NCI-H2196 (cell line): ENCODE data around the gene TNRC6C.
"Not testable (repeated sequence)": the region's sequence is repeated elsewhere in the genome, so short reads cannot be mapped to it uniquely, and the experiment has no call there.

Source experiments
- DNase-seq: peaks from one replicate; lab custom pipeline; 2025; ENCODE audit not compliant: unreplicated experiment; lab: John Stamatoyannopoulos, UW

The TNRC6C gene

DNA sequence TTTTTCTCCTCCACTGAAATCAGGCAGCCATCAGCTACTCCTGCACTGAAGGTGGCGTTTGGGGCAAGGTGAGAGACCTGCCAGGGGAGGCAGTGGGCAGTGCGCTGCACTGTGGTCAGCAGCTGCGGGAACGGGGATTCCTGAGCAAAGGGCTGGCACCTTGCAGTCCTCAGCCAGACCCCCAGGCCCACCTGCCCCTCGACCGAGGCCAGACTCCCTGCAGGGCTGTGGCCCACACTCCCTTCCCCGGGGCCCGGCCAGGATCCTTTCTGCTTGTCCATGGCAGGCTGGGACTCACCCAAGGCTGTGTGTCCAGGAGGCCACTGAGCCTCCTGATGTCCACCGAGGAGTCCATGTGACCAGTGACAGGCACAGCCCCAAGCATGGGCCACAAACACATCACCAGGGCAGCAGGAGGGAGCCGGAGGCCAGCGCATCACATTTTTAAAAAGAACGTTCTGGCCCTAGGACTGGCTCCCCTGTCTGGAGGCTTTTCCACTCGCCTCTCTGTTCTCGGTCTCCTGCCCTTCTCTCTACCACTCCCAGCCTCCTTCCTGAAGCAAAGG lies 28.5 kb upstream of the TNRC6C start:
- DNase-seq = no peak

- no peak for DNase-seq
Observed at GRCh38 chr17:77930780-77931768, 27.4 kb upstream of the TNRC6C start.

DNA sequence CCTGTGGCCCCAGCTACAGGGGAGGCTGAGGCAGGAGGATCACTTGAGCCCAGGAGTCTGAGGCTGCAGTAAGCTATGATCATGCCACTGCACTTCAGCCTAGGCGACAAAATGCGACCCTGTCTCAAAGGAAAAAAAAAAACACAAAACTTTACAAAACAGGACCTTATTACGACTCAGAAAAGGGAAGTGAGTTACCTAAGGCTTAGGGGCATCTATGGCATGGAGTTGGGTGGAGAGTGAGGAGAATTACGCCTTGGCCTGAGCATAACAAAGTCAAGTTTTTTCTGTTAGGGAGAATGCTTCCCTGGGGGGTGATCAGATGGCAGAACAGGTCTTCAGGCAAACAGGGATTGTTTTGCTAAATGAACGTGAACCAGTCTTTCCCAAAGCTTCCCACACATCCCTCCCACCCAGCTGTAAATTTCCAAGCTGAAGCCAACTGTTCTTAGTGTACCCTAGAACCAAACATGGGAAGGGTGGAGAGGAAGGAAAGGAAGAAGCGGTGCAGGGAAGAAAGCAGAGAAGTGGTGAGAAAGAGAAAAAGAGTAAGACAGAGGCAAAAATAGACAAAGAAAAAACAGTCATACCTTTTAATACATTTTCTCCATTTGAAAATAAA lies 24.6 kb upstream of the TNRC6C start:
- no peak for DNase-seq

DNA sequence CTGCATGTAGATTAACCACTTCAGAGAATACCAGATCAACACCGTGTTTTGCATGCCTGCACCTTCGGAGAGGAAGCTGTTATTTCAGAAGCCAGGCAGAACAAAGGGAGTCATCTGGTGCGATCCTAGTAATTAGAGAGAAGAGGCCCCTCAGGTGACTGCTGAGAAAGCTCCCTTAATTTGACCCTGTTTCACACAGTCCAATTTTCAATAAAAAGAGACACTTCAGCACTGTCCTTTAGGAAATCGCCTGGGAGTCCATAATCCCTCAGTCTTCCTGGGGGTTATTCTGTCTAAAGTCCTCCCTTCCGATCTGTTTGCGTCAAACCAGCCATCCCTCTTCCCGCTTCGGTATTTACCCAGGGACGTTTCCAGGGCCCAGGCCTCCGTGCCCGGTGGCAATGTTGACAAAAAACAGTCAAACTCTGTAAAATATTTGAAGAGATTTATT lies 23.4 kb upstream of the TNRC6C start:
- DNase-seq = no peak

DNA sequence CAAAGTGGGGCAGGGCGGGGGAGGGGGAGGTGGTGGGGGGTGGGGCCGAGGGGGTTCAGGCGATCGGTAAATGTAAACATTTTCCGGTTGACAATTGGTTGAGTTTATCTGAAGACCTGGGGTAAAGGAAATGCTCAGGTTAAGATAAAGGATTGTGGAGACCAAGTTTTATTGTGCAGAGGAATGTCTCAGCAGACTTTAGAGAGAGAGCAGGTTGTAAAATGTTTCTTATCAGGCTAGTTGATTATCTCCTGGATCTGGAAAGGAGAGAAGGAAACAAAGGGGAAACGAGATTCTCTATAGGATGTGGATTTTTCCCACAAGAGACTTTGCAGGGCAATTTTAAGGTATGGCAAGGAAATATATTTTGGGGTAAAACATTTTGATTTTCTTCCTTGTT lies 22.8 kb upstream of the TNRC6C start:
- DNase-seq = not testable (repeated sequence)

DNA sequence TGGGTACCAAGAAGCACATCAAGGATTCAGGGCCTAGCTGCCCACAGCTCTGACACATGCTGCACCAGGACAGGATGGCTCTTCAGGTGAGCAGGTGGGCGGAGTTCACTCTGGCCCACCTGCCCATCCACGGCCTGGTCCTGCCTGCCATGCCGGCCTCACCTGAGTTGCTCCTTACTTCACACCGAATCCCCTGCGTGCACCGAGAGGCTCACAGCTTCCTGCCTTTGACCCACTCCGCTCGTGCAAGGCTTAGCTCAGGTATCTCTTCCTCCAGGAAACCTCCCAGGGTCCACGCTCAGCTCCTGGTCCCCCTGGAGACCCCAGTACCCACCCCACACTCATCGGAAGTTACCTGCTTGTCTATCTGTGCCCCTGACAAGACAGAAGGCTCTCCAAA lies 21.6 kb upstream of the TNRC6C start:
- DNase-seq = no peak

DNA sequence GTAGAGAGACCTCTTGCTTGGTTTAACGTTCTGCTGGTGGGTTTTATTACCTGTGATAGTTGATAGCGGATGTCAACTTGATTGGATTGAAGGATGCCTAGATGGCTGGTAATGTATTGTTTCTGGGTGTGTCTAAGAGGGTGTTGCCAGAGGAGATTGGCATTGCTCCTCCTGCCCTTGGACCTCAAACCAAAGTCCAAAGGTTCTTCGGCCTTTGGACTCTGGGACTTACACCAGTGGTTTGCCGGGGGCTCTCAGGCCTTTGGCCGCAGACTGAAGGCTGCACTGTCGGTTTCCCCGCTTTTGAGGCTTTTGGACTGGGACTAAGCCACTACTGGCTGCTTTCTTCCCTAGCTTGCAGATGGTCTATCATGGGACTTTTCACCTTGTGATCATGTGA lies 17.5 kb upstream of the TNRC6C start:
- DNase-seq = no peak

DNA sequence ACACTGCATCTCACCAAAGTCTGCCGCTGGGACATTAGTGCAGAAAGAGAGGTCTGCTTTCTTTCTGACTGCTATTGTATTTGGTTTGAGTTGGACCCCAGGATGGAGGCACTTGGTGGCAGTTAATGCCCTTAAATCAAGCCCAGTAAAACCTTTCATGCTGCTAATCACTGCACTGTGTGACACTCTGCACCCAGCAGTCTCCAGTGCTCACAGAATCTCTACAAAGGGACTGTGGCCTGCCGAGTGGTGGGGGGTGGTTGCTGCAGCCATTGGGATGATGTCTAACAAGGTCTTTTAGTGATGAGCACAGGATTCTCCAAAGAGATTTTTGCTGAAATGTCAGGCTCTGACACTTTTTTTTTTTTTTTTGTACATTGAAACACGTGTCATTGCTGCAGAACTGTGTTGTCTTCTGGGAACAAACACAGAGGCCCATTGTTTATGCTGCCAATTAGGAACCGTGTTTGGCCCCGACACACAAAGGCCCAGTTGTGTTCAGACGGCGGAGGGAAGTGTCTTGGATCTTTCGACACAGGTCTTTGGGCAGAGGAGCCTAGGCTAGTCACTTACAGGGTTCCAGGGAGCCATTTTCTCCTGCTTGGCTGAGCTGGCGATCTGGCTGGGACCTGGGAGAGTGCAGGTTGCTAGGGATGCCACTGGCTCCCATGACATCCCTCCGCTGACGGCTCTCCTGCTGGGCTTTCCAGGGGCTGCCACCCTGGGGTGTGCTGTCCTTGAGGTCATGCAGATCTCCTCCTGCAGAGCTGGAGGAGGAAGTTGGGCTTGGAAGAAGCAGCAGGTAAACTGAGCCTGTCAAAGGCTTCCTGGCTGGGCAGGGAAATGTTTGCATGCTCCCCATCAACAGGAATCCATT lies 16.2 kb upstream of the TNRC6C start:
- no peak for DNase-seq

DNA sequence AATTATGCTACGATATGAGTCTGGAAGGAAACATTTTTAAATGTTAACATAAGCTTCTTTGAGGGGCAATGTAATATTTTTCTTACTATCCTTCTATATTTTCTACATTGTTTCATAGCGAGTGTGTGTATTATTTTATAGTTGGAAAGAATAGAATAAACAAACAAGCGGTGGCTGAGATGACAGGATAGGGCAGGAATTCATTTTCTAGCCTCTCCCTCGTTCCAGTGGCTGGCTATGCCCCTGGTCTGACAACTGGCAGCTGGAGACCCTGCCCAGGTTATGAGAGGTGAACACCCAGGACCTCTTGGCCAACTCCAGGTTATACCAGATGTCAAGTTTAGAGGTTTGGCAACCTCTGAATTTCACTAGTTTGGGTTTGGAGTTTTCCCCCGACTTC lies 14.5 kb upstream of the TNRC6C start:
- DNase-seq = no peak

DNA sequence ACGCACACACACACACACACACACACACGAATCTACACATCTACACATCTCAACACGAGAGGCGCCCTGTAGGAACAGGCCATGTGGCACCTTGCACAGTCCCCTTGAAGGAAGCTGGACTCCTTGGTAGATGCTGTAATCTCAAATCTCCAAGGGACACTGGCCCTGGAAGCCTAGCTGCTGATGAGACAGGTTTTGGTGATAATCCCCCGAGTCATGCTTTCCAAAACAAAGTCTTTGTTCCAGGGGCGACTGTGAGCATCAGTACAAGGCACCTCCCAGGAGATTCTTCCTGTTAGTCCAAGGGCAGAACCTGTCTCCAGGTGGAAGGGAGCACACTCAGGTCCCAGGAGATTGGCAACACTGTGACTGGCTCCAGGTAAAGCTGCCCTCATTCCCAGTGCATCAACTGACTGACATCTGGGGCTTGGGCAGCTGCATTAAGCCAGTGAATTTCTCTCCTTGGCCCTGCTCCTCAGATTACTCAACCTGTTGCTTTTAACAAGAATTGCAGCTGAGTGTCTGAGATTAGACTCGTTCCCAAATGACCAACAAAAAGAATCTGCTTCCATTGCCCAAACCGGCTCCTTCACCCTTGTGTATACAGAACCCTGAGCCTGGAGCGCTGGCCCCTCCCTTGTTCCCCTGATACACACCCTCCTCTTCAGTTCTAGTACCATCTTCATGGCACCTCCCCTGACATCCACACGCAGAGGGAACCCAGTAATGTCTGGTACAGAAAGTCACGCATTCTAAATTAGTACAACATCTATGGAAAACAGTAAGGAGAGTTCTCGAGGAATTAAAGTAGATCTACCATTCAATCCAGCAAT lies 13.9 kb upstream of the TNRC6C start:
- DNase-seq = no peak

- no peak for DNase-seq
Observed at GRCh38 chr17:77946900-77947645, 11.4 kb upstream of the TNRC6C start.

GRCh38 chr17:77948690-77949114 lies 9.8 kb upstream of the TNRC6C start:
- no peak for DNase-seq

GRCh38 chr17:77951123-77951522 lies 7.4 kb upstream of the TNRC6C start:
- DNase-seq = no peak

- DNase-seq = no peak
Observed at GRCh38 chr17:77952368-77952767, 6.1 kb upstream of the TNRC6C start.

- no peak for DNase-seq
Observed at GRCh38 chr17:77957235-77957856, 1.2 kb upstream of the TNRC6C start.

DNA sequence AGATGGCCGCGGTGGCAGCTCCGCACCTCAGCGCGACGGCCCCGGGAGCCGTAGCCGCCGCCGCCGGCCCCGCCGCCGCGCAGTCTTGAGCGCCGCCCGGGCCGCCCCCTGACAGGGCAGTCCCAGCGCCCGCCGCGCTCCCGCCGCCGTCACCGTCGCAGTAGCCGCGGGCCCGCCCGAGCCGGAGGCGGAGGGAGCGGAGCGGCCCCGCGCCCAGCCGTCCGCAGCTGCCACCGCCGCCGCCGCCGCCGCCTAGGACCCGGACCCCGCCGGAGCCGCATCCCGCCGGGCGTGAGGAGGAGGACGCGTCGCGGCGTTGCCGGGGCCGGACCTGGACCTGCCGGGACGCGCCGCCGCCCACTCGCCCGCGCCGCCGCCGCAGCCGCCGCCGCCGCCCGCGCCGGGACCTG lies 218 bp downstream of the TNRC6C start:
- DNase-seq = no peak

GRCh38 chr17:77959126-77959925 lies 823 bp downstream of the TNRC6C start:
- DNase-seq = peak; percentile 22

GRCh38 chr17:77959926-77960521 lies 1.5 kb downstream of the TNRC6C start:
- no peak for DNase-seq
